ENCODE measurements around the gene HOXA3. TPM values are rescaled to one million over a fixed set of nuclear protein-coding genes. Genes with fewer than 3 reads are reported as not detected.

Gene HOXA3
- polyA plus RNA-seq (2013, experiment 1 of 2; ENCODE audit: insufficient read length) = 7.0 TPM
- polyA plus RNA-seq (2013, experiment 2 of 2; ENCODE audit: insufficient read length) = 8.3 TPM

GRCh38 chr7:27151931-27152815 lies at the start of gene HOXA3:
Gene HOXA3, minus strand, starts transcription at chr7:27152583. Its CDS starts 41,943 bp downstream, at chr7:27110640.
- peak; percentile 81 for DNase-seq

DNA sequence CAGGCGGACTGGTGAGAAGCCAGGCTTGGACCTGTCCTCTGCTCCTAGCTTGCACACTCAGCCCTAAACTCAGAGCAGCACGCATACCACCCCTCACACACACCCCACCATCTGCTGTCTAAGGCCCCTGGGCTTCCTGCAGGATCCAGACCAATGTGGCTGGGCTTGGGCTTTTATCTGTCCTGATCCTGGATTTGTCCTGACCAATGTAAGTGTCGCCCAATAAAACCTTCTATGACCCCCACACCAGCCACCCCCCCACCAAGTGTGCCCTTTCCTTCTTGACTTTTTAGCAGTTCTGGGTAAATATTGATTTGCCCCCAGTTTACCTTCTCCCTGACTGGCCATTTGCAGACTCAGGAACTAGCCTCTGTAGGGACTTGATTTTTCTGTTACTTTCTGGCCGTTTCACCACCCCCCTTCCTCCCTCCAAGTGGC lies 49.2 kb upstream of the HOXA3 start:
- no peak for DNase-seq

DNA sequence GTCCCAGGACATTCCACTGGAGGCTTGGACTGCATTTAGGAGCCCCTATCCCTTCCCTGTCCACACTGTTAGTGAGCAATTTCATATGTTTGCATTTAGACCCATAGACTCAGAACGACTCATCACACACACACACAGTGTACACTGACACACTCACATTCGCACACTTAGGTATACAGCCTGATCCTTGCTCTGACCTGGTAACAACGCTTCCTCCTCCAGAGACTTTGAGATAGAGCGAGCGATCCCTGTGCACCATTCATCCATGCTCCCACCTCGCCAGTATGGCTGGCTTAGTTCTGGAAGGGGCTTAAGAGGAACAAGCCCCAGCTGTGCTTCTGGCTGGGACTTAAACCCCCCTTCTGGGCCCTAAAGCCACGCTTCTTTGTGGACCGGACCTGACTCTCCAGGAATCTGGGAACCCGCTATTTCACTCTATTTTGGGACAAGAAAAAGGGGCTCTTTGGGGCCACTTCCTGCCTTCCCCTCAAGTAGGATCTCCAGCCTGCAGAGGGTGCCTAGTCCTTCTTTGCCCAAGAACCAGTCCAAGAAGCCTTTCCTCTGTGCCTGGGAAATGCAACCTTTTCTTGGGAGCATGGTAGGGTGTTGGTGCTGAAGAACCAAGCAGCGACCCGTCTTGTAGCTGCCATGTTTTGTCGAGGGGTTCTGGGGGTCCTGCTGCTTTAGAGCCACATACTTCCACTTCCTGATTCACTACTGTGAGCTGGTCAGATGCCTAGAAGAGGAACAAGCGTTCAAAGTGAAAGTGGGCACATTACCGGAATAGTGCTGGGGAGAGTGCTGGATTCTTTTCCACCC lies 48.6 kb upstream of the HOXA3 start:
- DNase-seq = no peak

DNA sequence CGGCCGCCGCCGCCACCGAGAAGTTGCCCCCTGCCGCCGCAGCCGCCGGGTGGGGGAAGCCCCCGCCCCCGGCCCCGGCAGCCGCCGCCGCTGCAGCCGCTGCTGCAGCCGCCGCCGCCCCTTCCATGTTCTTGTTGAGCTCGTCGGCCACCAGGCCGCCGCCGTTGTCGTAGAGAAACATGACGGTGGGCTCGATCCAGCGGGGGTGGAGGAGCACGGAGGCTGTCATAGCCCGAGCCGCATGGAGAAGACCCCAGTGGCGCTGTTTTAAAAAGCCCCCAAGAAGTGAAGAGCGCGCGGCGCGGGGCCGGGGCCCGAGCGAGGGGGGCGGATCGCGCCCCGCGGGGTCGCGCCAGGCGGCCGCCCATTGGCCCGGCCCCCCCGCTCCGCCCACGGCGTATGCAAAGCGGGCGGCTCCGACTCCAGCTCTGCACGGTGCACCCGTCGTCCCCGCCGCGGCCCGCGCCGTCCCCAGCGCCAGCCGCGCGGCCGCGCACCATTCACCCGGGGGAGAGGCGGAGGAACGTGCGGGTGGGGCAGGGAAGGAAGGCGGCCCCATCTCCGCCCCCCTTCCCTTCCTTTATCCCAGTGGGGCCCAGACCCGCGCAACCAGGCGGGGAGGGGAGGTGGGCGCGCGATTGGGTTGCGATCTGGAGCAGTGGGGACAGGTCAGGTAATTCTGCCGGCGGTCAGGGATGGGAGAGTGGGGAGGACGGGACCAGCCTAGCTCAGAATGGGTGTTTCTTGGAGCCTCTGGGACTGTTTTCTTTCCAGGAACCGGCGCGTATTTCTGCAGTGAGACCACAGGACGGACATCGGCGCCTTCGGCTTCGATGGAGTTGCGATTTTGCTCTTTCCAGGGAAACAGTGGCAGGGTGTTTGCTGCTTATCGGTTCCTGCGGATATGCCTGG lies 47.7 kb upstream of the HOXA3 start, which contains the start of gene HOXA13:
Gene HOXA13 (minus strand): TSS at position 243 of the 912 bp plus-strand sequence. CDS start 14 bp downstream, at position 229.
- DNase-seq = no peak

- no peak for DNase-seq
These were observed 46.8 kb upstream of the HOXA3 start for GRCh38 chr7:27198871-27199801.

- DNase-seq = no peak
These were observed 45.9 kb upstream of the HOXA3 start for GRCh38 chr7:27198138-27198841.

- no peak for DNase-seq
These were observed 45.0 kb upstream of the HOXA3 start for GRCh38 chr7:27197137-27198042.

DNA sequence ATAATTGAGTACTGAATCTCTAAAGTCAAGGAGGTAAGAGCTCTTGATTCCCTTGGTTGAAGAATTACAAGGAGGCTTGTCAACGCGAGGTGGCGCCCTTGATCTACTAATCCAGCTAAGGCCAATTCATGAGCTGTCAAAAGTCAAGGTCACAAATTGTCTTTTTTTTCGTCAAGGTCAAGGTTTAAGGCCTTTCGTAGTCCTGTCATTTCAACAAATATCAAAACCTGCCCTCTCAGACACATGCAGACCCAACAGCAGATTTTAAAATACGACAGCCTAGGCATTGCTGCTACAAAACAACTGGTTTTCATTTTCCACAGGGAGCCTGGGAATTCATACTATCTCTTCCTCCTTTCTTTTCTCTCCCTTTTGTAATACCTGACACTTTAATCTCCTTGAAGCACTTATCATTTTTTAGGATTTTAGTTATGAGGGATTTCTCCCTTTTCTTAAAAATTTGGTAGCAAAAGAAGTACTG lies 43.9 kb upstream of the HOXA3 start:
- DNase-seq = peak; percentile 50

GRCh38 chr7:27194686-27195379 lies 42.5 kb upstream of the HOXA3 start:
- DNase-seq = no peak

- DNase-seq = no peak
These were observed 41.6 kb upstream of the HOXA3 start for GRCh38 chr7:27194002-27194352.

GRCh38 chr7:27193335-27194001 lies 41.1 kb upstream of the HOXA3 start:
- DNase-seq = no peak

DNA sequence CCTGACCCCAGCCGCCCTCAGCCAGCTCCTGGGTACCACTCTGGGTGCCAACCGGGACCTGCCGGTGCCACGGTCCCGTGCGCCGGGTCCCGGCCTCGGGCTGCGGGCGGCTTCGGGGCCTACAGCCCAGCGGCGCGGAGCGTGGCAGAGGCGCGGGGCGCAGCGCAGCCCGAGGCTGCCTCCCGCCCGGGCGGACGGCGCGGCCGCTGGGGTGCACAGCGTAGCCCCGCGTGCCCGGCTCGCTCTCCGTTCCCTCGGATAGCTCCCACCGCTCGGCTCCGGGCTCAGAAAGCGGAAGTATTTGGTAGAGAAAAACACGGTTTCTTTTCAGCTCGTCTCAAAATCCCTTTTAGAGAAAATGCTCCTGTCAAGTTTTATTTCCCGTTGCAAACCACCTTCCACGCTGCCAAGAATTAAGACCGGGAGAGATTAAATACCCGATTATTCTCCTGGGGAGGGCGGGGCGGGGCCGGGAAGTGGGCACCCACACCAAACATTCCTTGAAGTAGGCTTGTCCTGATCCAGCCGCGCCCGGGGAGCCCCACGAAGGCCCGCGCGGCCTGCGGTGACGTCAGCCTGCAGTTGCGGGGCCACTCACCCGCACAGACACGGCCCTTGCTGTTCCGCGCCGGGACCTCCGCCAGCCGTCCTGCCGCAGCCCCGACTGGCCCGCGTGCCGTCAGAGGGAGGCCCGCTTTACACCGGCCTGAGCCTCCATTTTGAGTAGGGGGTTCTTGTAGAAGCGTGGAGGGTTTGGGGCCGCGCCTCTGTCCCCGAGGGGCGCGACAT lies 40.4 kb upstream of the HOXA3 start:
- DNase-seq = no peak

- DNase-seq = no peak
These were observed 39.6 kb upstream of the HOXA3 start for GRCh38 chr7:27191833-27192545.

DNA sequence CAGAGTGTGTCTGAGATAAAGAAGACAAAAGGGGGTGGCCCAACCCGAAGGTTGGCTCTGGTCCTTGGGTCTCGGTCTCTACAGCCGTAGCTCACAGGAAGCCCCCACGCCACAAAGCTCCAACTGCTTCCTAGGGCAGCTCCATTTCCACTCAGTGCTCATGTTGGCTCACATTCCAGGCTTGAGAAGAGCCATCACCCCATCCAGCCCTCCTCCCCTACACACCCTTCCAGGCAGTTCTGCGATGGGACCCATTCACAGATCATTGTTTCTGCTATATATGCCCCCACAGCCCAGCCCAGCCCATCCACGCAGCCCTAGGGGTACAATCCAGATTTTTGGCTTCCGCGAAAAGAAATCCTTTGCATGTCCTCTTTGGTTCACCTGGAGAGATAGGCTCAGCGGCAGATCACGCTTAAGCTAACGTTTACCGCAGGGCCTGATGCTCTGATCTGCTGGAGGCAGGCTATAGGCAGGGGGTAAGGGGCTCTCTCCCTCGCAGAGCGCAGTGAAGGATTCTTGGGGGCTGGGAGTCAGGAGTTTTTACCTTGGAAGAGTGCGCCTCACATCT lies 38.9 kb upstream of the HOXA3 start:
- no peak for DNase-seq

DNA sequence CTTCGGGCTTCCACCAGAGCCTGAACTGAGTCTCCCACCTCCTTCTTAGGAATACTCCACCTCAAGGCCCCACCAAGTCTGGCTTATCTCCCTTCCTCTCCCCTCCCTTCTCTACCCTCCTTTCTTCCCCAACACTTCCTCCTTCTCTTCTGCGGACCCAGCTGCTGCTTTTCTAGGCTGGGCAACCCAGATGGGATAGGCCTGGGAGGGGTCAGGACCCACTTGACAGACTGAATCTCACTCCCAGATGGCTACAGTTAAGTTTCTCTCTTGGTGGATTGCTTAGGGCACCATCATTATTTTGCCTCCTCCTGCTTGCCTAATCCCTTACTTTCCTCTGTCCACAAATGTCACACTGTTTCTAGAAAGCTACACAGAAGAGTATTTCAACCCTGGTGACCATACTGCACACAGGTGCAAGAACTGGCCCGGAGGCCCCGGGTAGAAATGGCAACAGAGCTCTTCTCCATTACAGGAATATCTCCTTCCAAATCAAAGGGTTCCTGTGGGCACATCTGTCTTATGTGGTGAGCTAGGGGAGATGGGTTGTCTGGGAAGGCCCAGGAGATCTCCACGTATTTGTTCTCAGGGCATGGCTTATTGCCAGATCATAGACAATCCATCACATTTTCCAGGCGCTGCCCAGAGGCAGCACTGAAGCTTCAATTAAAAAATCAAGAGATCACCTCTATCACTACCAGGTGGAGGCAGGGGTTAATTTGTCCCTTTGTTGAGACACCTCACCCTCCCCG lies 37.8 kb upstream of the HOXA3 start:
- no peak for DNase-seq

Measured in fibroblast of skin of abdomen (primary cell).